ENCODE data around the gene CYGB. TPM values are rescaled to one million over a fixed set of nuclear protein-coding genes. Genes with fewer than 3 reads are reported as not detected.
A peak's percentile ranks its signal among the peaks of the same experiment; 100 is the strongest.

Gene CYGB
- total and polyA plus RNA-seq, 9 of the 15 experiments (the other 6 are each of a cell fraction or from before 2014, with no cell fraction given): 0.08 to 0.95 (median 0.18) TPM; not detected in 5

DNA sequence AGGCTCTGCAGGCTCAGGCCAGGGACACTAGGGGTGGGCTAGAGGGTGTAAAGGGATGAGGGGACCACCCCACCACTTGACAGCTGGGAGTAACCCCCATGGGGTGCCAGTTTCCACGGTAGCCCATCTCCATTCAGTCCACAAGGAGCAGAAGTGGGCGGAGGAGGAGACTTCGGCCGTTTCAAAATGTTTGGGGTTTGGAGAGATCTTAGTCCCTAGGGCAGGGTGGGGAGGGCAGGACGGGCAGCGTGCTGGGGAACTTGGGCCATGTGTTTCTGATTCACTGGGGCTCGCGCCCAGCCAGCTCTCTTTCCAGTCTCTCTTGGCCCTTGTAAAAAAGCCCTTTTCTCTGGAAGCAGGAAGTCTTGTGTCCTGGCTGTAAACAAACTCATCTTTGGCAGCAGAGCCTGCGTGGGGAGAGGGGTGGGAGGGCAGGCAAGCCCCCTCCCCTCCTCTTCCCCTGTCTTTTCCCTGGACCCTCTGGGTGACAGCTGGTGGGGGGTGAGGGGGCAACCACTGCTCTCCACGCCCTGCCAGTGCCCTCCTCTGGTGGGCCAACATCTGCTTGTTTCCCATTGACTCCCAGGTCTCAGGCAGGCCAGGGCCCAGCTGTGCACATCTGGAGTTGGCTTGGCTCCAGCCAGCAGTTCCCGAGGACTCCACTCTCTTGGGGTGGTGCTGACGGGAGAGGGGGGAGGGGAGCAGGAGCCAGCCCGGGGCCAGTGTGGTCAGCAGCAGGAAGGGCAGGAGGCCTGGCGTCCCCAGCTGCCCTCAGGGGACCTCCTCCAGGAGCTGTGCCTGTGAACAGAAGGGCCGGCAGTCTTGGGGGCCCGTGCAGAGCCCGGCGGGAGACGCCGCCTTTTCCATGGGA lies 8.1 kb downstream of the CYGB start (continued):
- TF ChIP-seq, protein P1, sequence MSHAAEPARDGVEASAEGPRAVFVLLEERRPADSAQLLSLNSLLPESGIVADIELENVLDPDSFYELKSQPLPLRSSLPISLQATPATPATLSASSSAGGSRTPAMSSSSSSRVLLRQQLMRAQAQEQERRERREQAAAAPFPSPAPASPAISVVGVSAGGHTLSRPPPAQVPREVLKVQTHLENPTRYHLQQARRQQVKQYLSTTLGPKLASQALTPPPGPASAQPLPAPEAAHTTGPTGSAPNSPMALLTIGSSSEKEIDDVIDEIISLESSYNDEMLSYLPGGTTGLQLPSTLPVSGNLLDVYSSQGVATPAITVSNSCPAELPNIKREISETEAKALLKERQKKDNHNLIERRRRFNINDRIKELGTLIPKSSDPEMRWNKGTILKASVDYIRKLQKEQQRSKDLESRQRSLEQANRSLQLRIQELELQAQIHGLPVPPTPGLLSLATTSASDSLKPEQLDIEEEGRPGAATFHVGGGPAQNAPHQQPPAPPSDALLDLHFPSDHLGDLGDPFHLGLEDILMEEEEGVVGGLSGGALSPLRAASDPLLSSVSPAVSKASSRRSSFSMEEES (CRISPR knock-in tag; IDR thresholded peaks at IDR 0.05): no peak
- TF ChIP-seq, protein P2, sequence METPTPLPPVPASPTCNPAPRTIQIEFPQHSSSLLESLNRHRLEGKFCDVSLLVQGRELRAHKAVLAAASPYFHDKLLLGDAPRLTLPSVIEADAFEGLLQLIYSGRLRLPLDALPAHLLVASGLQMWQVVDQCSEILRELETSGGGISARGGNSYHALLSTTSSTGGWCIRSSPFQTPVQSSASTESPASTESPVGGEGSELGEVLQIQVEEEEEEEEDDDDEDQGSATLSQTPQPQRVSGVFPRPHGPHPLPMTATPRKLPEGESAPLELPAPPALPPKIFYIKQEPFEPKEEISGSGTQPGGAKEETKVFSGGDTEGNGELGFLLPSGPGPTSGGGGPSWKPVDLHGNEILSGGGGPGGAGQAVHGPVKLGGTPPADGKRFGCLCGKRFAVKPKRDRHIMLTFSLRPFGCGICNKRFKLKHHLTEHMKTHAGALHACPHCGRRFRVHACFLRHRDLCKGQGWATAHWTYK (CRISPR knock-in tag; IDR thresholded peaks at IDR 0.05): no peak
- TF ChIP-seq EP300 (IDR thresholded peaks at IDR 0.05; ENCODE audit: low read length) (peak; percentile 29; the same call in 1 of the 2 replicates), SRSF7 (optimal IDR thresholded peaks at IDR 0.05; ENCODE audit: low read depth, low read length) (no peak), EGR1 (conservative IDR thresholded peaks at IDR 0.05) (no peak), TAL1 (IDR thresholded peaks at IDR 0.05) (peak; percentile 8; the same call in 1 of the 2 replicates)
- TF ChIP-seq, protein P3, sequence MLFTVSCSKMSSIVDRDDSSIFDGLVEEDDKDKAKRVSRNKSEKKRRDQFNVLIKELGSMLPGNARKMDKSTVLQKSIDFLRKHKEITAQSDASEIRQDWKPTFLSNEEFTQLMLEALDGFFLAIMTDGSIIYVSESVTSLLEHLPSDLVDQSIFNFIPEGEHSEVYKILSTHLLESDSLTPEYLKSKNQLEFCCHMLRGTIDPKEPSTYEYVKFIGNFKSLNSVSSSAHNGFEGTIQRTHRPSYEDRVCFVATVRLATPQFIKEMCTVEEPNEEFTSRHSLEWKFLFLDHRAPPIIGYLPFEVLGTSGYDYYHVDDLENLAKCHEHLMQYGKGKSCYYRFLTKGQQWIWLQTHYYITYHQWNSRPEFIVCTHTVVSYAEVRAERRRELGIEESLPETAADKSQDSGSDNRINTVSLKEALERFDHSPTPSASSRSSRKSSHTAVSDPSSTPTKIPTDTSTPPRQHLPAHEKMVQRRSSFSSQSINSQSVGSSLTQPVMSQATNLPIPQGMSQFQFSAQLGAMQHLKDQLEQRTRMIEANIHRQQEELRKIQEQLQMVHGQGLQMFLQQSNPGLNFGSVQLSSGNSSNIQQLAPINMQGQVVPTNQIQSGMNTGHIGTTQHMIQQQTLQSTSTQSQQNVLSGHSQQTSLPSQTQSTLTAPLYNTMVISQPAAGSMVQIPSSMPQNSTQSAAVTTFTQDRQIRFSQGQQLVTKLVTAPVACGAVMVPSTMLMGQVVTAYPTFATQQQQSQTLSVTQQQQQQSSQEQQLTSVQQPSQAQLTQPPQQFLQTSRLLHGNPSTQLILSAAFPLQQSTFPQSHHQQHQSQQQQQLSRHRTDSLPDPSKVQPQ (CRISPR knock-in tag; IDR thresholded peaks at IDR 0.05; ENCODE audit: borderline replicate concordance): no peak
- TF ChIP-seq, protein P4, sequence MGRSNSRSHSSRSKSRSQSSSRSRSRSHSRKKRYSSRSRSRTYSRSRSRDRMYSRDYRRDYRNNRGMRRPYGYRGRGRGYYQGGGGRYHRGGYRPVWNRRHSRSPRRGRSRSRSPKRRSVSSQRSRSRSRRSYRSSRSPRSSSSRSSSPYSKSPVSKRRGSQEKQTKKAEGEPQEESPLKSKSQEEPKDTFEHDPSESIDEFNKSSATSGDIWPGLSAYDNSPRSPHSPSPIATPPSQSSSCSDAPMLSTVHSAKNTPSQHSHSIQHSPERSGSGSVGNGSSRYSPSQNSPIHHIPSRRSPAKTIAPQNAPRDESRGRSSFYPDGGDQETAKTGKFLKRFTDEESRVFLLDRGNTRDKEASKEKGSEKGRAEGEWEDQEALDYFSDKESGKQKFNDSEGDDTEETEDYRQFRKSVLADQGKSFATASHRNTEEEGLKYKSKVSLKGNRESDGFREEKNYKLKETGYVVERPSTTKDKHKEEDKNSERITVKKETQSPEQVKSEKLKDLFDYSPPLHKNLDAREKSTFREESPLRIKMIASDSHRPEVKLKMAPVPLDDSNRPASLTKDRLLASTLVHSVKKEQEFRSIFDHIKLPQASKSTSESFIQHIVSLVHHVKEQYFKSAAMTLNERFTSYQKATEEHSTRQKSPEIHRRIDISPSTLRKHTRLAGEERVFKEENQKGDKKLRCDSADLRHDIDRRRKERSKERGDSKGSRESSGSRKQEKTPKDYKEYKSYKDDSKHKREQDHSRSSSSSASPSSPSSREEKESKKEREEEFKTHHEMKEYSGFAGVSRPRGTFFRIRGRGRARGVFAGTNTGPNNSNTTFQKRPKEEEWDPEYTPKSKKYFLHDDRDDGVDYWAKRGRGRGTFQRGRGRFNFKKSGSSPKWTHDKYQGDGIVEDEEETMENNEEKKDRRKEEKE (IDR thresholded peaks at IDR 0.05; ENCODE audit: borderline replicate concordance in 1 of 2, control insufficient read depth in 1 of 2, low read depth in 2 of 2, low read length in 1 of 2): no peak
- TF ChIP-seq, protein P5, sequence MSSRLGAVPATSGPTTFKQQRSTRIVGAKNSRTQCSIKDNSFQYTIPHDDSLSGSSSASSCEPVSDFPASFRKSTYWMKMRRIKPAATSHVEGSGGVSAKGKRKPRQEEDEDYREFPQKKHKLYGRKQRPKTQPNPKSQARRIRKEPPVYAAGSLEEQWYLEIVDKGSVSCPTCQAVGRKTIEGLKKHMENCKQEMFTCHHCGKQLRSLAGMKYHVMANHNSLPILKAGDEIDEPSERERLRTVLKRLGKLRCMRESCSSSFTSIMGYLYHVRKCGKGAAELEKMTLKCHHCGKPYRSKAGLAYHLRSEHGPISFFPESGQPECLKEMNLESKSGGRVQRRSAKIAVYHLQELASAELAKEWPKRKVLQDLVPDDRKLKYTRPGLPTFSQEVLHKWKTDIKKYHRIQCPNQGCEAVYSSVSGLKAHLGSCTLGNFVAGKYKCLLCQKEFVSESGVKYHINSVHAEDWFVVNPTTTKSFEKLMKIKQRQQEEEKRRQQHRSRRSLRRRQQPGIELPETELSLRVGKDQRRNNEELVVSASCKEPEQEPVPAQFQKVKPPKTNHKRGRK (tag; IDR thresholded peaks at IDR 0.05): no peak
- TF ChIP-seq, protein P6, sequence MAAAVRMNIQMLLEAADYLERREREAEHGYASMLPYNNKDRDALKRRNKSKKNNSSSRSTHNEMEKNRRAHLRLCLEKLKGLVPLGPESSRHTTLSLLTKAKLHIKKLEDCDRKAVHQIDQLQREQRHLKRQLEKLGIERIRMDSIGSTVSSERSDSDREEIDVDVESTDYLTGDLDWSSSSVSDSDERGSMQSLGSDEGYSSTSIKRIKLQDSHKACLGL (CRISPR knock-in tag; IDR thresholded peaks at IDR 0.05; ENCODE audit: borderline replicate concordance, poor library complexity, severe bottlenecking): no peak
- TF ChIP-seq, protein P7, sequence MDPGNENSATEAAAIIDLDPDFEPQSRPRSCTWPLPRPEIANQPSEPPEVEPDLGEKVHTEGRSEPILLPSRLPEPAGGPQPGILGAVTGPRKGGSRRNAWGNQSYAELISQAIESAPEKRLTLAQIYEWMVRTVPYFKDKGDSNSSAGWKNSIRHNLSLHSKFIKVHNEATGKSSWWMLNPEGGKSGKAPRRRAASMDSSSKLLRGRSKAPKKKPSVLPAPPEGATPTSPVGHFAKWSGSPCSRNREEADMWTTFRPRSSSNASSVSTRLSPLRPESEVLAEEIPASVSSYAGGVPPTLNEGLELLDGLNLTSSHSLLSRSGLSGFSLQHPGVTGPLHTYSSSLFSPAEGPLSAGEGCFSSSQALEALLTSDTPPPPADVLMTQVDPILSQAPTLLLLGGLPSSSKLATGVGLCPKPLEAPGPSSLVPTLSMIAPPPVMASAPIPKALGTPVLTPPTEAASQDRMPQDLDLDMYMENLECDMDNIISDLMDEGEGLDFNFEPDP (CRISPR knock-in tag; IDR thresholded peaks at IDR 0.05): no peak

Measured in K562 (cell line).